SU-DHL-6 (cell line): ENCODE data around the gene ZNF385C.

ENCODE experiments used
- H2AFZ ChIP-seq: fragments of 200-600 bp; sonication (generic); 2 replicates; pipeline ENCODE4 v1.6.1; 2014; ENCODE audit warnings: low read depth, mild to moderate bottlenecking, moderate library complexity, mixed read lengths, antibody characterized with exemption, low read length; ENCODE audit not compliant: severe bottlenecking
- H3F3A ChIP-seq: fragments of 200-600 bp; shearing (Covaris generic); 2 replicates; pipeline ENCODE4 v1.6.0; 2016; ENCODE audit warnings: antibody characterized with exemption, mild to moderate bottlenecking; ENCODE audit not compliant: insufficient read depth
- H3K27ac ChIP-seq: fragments of 200-600 bp; sonication (generic); 2 replicates; pipeline ENCODE4 v1.5.1; 2016; ENCODE audit warnings: low read depth, mild to moderate bottlenecking, low read length, moderate library complexity, mixed read lengths
- H3K27me3 ChIP-seq: fragments of 200-600 bp; sonication (generic), shearing (Covaris generic); 2 replicates; pipeline ENCODE4 v1.6.0; 2014; ENCODE audit warnings: mild to moderate bottlenecking, low read length
- H3K36me3 ChIP-seq: fragments of 200-600 bp; sonication (generic); 2 replicates; pipeline ENCODE4 v1.6.1; 2014; ENCODE audit warnings: mild to moderate bottlenecking, low read length, mixed read lengths
- H3K4me2 ChIP-seq: fragments of 300-600, 200-600 bp; shearing (Covaris generic), sonication (generic); 2 replicates; pipeline ENCODE4 v1.6.0; 2014; ENCODE audit warnings: low read length, low read depth, mild to moderate bottlenecking; ENCODE audit not compliant: poor library complexity, severe bottlenecking
- H3K4me3 ChIP-seq: fragments of 200-600 bp; sonication (generic); 2 replicates; pipeline ENCODE4 v1.5.1; 2014; ENCODE audit warnings: antibody characterized with exemption, low read length, mild to moderate bottlenecking, mixed read lengths; ENCODE audit not compliant: insufficient read depth, poor library complexity, severe bottlenecking
- H3K79me2 ChIP-seq: fragments of 200-600 bp; sonication (generic); 2 replicates; pipeline ENCODE4 v1.6.1; 2014; ENCODE audit warnings: mild to moderate bottlenecking, low read length, moderate library complexity; ENCODE audit not compliant: insufficient read depth
- H3K9ac ChIP-seq: fragments of 200-600 bp; sonication (generic); 2 replicates; pipeline ENCODE4 v1.7.0; 2014; ENCODE audit warnings: mild to moderate bottlenecking, low read length
- H3K9me2 ChIP-seq: fragments of 200-600 bp; sonication (generic); replicated peaks from 2 replicates; pipeline ENCODE4 v1.6.1; 2014; ENCODE audit warnings: low read length; ENCODE audit not compliant: insufficient read depth
- H3K9me3 ChIP-seq: fragments of 200-600 bp; sonication (generic); 2 replicates; pipeline ENCODE4 v1.6.1; 2014; ENCODE audit warnings: low read length, mixed read lengths; ENCODE audit not compliant: insufficient read depth
- H4K20me1 ChIP-seq: fragments of 200-600 bp; sonication (generic); 2 replicates; pipeline ENCODE4 v1.6.1; 2014; ENCODE audit warnings: low read depth, mild to moderate bottlenecking, antibody characterized with exemption, low read length, moderate library complexity, mixed read lengths
- CTCF ChIP-seq: fragments of 200-600 bp; sonication (generic); IDR thresholded peaks from one replicate; pipeline ENCODE4 v1.5.1; 2017; ENCODE audit warnings: antibody characterized with exemption, mild to moderate bottlenecking, low read length, moderate library complexity; ENCODE audit not compliant: insufficient read depth, poor library complexity, severe bottlenecking
- EZH2phosphoT487 ChIP-seq: fragments of 200-600 bp; sonication (generic), shearing (Covaris generic); conservative IDR thresholded peaks from 2 replicates; pipeline ENCODE4 v1.6.1; 2018; ENCODE audit warnings: mild to moderate bottlenecking, antibody characterized with exemption, low read length, moderate library complexity, mixed read lengths

The ZNF385C gene

GRCh38 chr17:42053731-42054500, 44.4 kb downstream of the ZNF385C start:
- Histone ChIP-seq H3K36me3 (no peaks in the 10 kb centered on the region), H3K4me3 (no peak overlapping the region), H3K9me2 (no peaks in the 10 kb centered on the region), H3K27me3 (no peaks in the 10 kb centered on the region), H4K20me1 (no peaks in the 10 kb centered on the region), H3K4me2 (no peak overlapping the region), H3K9ac (no peak overlapping the region), H3K79me2 (no peaks in the 10 kb centered on the region), H3K27ac (no peak overlapping the region), H3K9me3 (no peaks in the 10 kb centered on the region), H3F3A (no peaks in the 10 kb centered on the region), H2AFZ (no peak overlapping the region)
- no peak for TF ChIP-seq CTCF
- TF ChIP-seq EZH2phosphoT487: no peak

- no peak overlapping the region for H2AFZ ChIP-seq
- no peaks in the 10 kb centered on the region for H3F3A ChIP-seq
- H3K4me3 ChIP-seq: no peak overlapping the region
- TF ChIP-seq EZH2phosphoT487 (no peak), CTCF (no peak)
- H3K36me3 ChIP-seq: no peaks in the 10 kb centered on the region
- no peaks in the 10 kb centered on the region for H3K79me2 ChIP-seq
- H3K4me2 ChIP-seq: no peak overlapping the region
- H3K9me2 ChIP-seq: no peaks in the 10 kb centered on the region
- H3K27me3 ChIP-seq: no peaks in the 10 kb centered on the region
- H3K9ac ChIP-seq: no peak overlapping the region
- no peaks in the 10 kb centered on the region for H3K9me3 ChIP-seq
- no peak overlapping the region for H3K27ac ChIP-seq
- no peaks in the 10 kb centered on the region for H4K20me1 ChIP-seq
Measured at GRCh38 chr17:42052346-42052877, 45.9 kb downstream of the ZNF385C start.

- no peak for TF ChIP-seq CTCF
- TF ChIP-seq EZH2phosphoT487: no peak
- no peak overlapping the region for H3K4me2 ChIP-seq
- no peaks in the 10 kb centered on the region for H3K9me3 ChIP-seq
- no peaks in the 10 kb centered on the region for H3K27me3 ChIP-seq
- no peak overlapping the region for H3K27ac ChIP-seq
- H3K4me3 ChIP-seq: no peak overlapping the region
- H3K9me2 ChIP-seq: no peaks in the 10 kb centered on the region
- H4K20me1 ChIP-seq: no peaks in the 10 kb centered on the region
- no peaks in the 10 kb centered on the region for H3K36me3 ChIP-seq
- H2AFZ ChIP-seq: no peak overlapping the region
- H3F3A ChIP-seq: no peaks in the 10 kb centered on the region
- H3K9ac ChIP-seq: no peak overlapping the region
- H3K79me2 ChIP-seq: no peaks in the 10 kb centered on the region
Measured at GRCh38 chr17:42051645-42052044, 46.6 kb downstream of the ZNF385C start.
